ENCODE data around the gene EXOC4.

GRCh38 chr7:133669061-133669455, 416.2 kb downstream of the EXOC4 start:
- TF ChIP-seq YY1 (IDR thresholded peaks at IDR 0.05; ENCODE audit: insufficient read depth, insufficient read length), result no peak
- TF ChIP-seq SUZ12 (IDR thresholded peaks at IDR 0.05; ENCODE audit: extremely low read depth, insufficient read depth, insufficient read length), result no peak

All from NT2/D1 (cell line).